Measurements from ENCODE around the gene RAB7B. TPM values are rescaled to one million over a fixed set of nuclear protein-coding genes. Genes with fewer than 3 reads are reported as not detected.

The RAB7B gene
- total RNA-seq, 6 experiments from 2014 or later = 2.6 to 6.6 (median 5.3) TPM

GRCh38 chr1:206013026-206013795, 10.0 kb upstream of the RAB7B start:
- Mint-ChIP-seq H3K27me3 (ENCODE audit: insufficient read depth) (peaks cover 43% of the 10 kb centered on the region), H3K27ac (no peak overlapping the region), H3K36me3 (ENCODE audit: low read depth) (no peaks in the 10 kb centered on the region), H3K9me3 (no peaks in the 10 kb centered on the region), H3K4me1 (ENCODE audit: low read depth) (no peaks in the 10 kb centered on the region), H3K4me3 (no peak overlapping the region)
- no peak for TF ChIP-seq CTCF (IDR thresholded peaks at IDR 0.05)
- no peak for DNase-seq

GRCh38 chr1:206012086-206012859, 9.1 kb upstream of the RAB7B start:
- Mint-ChIP-seq H3K27ac (no peak overlapping the region), H3K4me1 (ENCODE audit: low read depth) (no peaks in the 10 kb centered on the region), H3K4me3 (no peak overlapping the region), H3K27me3 (ENCODE audit: insufficient read depth) (peaks cover 36% of the 10 kb centered on the region), H3K9me3 (no peaks in the 10 kb centered on the region), H3K36me3 (ENCODE audit: low read depth) (no peaks in the 10 kb centered on the region)
- no peak for DNase-seq
- TF ChIP-seq CTCF (IDR thresholded peaks at IDR 0.05) = no peak

- no peak overlapping the region for H3K4me3 Mint-ChIP-seq
- no peaks in the 10 kb centered on the region for H3K9me3 Mint-ChIP-seq
- DNase-seq = no peak
- peaks cover 33% of the 10 kb centered on the region for H3K27me3 Mint-ChIP-seq (ENCODE audit: insufficient read depth)
- H3K27ac Mint-ChIP-seq = no peak overlapping the region
- H3K4me1 Mint-ChIP-seq (ENCODE audit: low read depth) = no peaks in the 10 kb centered on the region
- TF ChIP-seq CTCF (IDR thresholded peaks at IDR 0.05) = no peak
- no peaks in the 10 kb centered on the region for H3K36me3 Mint-ChIP-seq (ENCODE audit: low read depth)
Measured at GRCh38 chr1:206011057-206011456, 7.9 kb upstream of the RAB7B start.

- Mint-ChIP-seq H3K4me1 (ENCODE audit: low read depth) (no peaks in the 10 kb centered on the region), H3K27me3 (ENCODE audit: insufficient read depth) (peaks cover 31% of the 10 kb centered on the region), H3K36me3 (ENCODE audit: low read depth) (no peaks in the 10 kb centered on the region), H3K9me3 (no peaks in the 10 kb centered on the region), H3K4me3 (no peak overlapping the region), H3K27ac (no peak overlapping the region)
- DNase-seq = no peak
- no peak for TF ChIP-seq CTCF (IDR thresholded peaks at IDR 0.05)
Measured at GRCh38 chr1:206010060-206010459, 6.9 kb upstream of the RAB7B start.

- no peak overlapping the region for H3K4me3 Mint-ChIP-seq
- no peak overlapping the region for H3K27ac Mint-ChIP-seq
- no peak for DNase-seq
- no peak for TF ChIP-seq CTCF (IDR thresholded peaks at IDR 0.05)
- H3K27me3 Mint-ChIP-seq (ENCODE audit: insufficient read depth) = peaks cover 18% of the 10 kb centered on the region
- H3K4me1 Mint-ChIP-seq (ENCODE audit: low read depth) = peaks cover 30% of the 10 kb centered on the region
- no peaks in the 10 kb centered on the region for H3K9me3 Mint-ChIP-seq
- no peaks in the 10 kb centered on the region for H3K36me3 Mint-ChIP-seq (ENCODE audit: low read depth)
Measured at GRCh38 chr1:206006946-206007345, 3.8 kb upstream of the RAB7B start.
